Common myeloid progenitor, CD34-positive (primary cell): ENCODE measurements around the gene ZC3H13.

Source experiments
- CTCF ChIA-PET: fragments of 350-600 bp; sonication (Branson Sonifier 250); formaldehyde crosslinking; loops from one replicate; lab custom pipeline; 2021; ENCODE audit warnings: antibody characterized with exemption; lab: Charles Lee
- POLR2A ChIA-PET: fragments of 350-600 bp; sonication (Branson Sonifier 250); formaldehyde crosslinking; loops from one replicate; lab custom pipeline; 2021; ENCODE audit warnings: antibody characterized with exemption; lab: Charles Lee
- DNase-seq, 3 donors: peaks; one replicate each; pipeline versions ENCODE4 v3.0.0 to v3.0.0-alpha.2; 2013
- H3K27ac ChIP-seq, 2 experiments: 1 replicate in 1 of 2; 2 replicates in 1 of 2; pipeline ENCODE4 v1.7.0; 2013; ENCODE audit warnings: inconsistent platforms in 2 of 2, low read length in 2 of 2, mild to moderate bottlenecking in 2 of 2, low read depth in 1 of 2, moderate library complexity in 1 of 2; ENCODE audit not compliant: severe bottlenecking in 2 of 2, insufficient read depth in 1 of 2, poor library complexity in 1 of 2
- H3K27me3 ChIP-seq, 5 experiments: replicated peaks in 2 of 5; 1 replicate in 3 of 5; 2 replicates in 2 of 5; pipeline versions ENCODE4 v1.6.1 to v1.7.0; 2013; ENCODE audit warnings: low read length in 4 of 5, mild to moderate bottlenecking in 2 of 5, moderate library complexity in 2 of 5, inconsistent platforms in 1 of 5; ENCODE audit not compliant: insufficient read depth in 5 of 5, control insufficient read depth in 4 of 5
- H3K36me3 ChIP-seq, 4 experiments: 1 replicate in 2 of 4; 2 replicates in 2 of 4; pipeline versions ENCODE4 v1.6.1 to v1.7.0; 2013; ENCODE audit warnings: low read length in 3 of 4, control low read depth in 1 of 4, mild to moderate bottlenecking in 1 of 4; ENCODE audit not compliant: control insufficient read depth in 4 of 4, insufficient read depth in 4 of 4
- H3K4me1 ChIP-seq, 4 experiments: 1 replicate in 3 of 4; 2 replicates in 1 of 4; pipeline versions ENCODE4 v1.6.1 to v1.7.1; 2013; ENCODE audit warnings: low read length in 3 of 4, mild to moderate bottlenecking in 3 of 4, control low read depth in 1 of 4, inconsistent platforms in 1 of 4, moderate library complexity in 1 of 4; ENCODE audit not compliant: control insufficient read depth in 4 of 4, insufficient read depth in 4 of 4; ENCODE audit errors: control extremely low read depth in 1 of 4
- H3K4me3 ChIP-seq, 7 experiments: 1 replicate in 4 of 7; 2 replicates in 3 of 7; pipeline versions ENCODE4 v1.5.1 to v1.7.0; 2013; ENCODE audit warnings: mild to moderate bottlenecking in 7 of 7, low read length in 6 of 7, moderate library complexity in 6 of 7, inconsistent platforms in 2 of 7, low read depth in 2 of 7, control low read depth in 1 of 7; ENCODE audit not compliant: insufficient read depth in 4 of 7, control insufficient read depth in 1 of 7; ENCODE audit errors: extremely low read depth in 1 of 7
- H3K9me3 ChIP-seq, 5 experiments: 1 replicate in 4 of 5; 2 replicates in 1 of 5; pipeline versions ENCODE4 v1.6.1 to v1.7.1; 2013; ENCODE audit warnings: low read length in 4 of 5, mild to moderate bottlenecking in 2 of 5, inconsistent platforms in 1 of 5, low read depth in 1 of 5, moderate library complexity in 1 of 5; ENCODE audit not compliant: control insufficient read depth in 4 of 5, insufficient read depth in 2 of 5; ENCODE audit errors: control extremely low read depth in 1 of 5
- WGBS: methylation state at CpG from one replicate; pipeline ENCODE4 v1.1.5; 2013; ENCODE audit not compliant: insufficient coverage; 5-methylcytosine and 5-hydroxymethylcytosine counted together

Gene ZC3H13

DNA sequence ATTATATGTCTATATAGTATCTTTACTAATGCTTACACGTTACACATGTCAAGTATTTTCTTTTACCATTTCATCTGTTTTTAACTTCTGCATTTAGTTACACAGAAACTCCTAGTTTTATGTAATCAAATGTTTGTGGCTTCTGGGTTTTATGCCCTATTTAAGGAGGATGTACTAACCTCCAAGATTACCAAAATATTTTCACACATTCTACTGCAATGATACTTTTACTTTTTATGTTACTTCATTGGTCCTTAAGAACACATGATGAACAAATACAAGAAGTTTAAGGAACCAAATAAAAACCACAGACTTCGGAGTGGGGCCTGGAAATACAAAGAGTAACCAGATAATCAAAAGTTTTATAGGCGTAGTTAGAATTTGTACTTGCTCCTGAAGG is 37.2 kb downstream of the ZC3H13 start:
- Histone ChIP-seq H3K4me3 (no peak overlapping the region), H3K27me3 (no peaks in the 10 kb centered on the region), H3K27ac (no peak overlapping the region), H3K36me3 (peaks cover 5 to 50% (median 19%) of the 10 kb centered on the region in 4 experiments), H3K4me1 (peaks cover 0 to 4% (median 0%) of the 10 kb centered on the region in 4 experiments), H3K9me3 (no peaks in the 10 kb centered on the region)
- ChIA-PET POLR2A (no interaction called here), CTCF (no interaction called here)
- WGBS, result 80% methylated on average over 1 of the region's 3 CpGs
- peak in 2 of 3 donors; percentile 28 to 38 for DNase-seq

GRCh38 chr13:46012404-46012803 is 40.1 kb downstream of the ZC3H13 start:
- H3K4me3 ChIP-seq, result no peak overlapping the region
- POLR2A ChIA-PET, result no interaction called here
- H3K9me3 ChIP-seq, result no peaks in the 10 kb centered on the region
- DNase-seq, result no peak
- no peaks in the 10 kb centered on the region for H3K4me1 ChIP-seq
- H3K36me3 ChIP-seq, result peaks cover 10 to 54% (median 20%) of the 10 kb centered on the region in 4 experiments
- CTCF ChIA-PET, result interaction anchor here (1.6 kb wide), 1 partner anchor 205 kb away, joined by 5 read pairs; no protein-coding TSS in a partner anchor
- no peaks in the 10 kb centered on the region for H3K27me3 ChIP-seq
- no peak overlapping the region for H3K27ac ChIP-seq

DNA sequence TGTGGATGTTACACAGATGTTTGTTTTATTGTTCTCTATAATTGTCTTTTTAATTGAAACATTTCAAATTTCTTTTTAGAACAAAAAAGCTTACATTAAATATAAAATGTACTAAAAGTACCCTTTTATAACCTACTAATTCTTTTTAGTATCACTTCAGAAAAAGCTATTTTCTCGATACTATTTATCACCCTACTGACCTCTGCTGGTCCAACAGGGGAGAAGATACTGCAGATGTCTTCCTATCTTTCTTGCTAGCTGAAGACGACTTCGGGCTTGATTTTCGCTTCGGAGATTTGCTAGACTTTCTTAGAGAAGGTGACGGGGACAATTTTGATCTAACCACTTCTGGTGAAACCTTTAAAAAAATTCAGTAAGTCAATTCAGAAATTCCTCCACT is 42.4 kb downstream of the ZC3H13 start:
- Histone ChIP-seq H3K4me3 (no peak overlapping the region), H3K36me3 (peaks cover 15 to 52% (median 22%) of the 10 kb centered on the region in 4 experiments), H3K27ac (no peak overlapping the region), H3K9me3 (no peaks in the 10 kb centered on the region), H3K27me3 (no peaks in the 10 kb centered on the region), H3K4me1 (no peaks in the 10 kb centered on the region)
- CTCF ChIA-PET, result interaction anchor here (0.7 to 1.5 kb wide), 7 partner anchors 9 to 202 kb away, joined by 3 to 6 read pairs (median 4); no protein-coding TSS in a partner anchor
- WGBS, result 97% methylated on average over 6 of the region's 6 CpGs
- POLR2A ChIA-PET, result no interaction called here
- DNase-seq, result peak; percentile 31 to 49 (median 44)

DNA sequence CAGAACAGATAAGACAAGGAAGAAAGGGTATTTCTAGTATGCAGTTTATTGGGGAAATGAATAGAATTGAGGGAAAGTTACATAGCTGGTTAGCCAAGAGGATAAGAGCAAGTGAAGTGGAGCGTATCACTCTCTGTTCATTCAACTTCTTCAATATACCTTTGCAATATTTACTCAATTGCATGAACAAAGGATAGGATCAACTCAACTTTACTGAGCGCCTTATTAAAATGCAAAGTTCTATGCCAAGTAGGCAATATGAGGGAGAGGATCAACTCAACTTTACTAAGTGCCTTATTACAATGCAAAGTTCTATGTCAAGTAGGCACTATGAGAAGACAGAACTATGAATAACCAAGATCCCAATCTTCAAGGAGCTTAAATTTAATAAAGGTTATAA is 43.9 kb downstream of the ZC3H13 start:
- Histone ChIP-seq H3K4me3 (no peak overlapping the region), H3K27me3 (no peaks in the 10 kb centered on the region), H3K9me3 (no peaks in the 10 kb centered on the region), H3K36me3 (peaks cover 14 to 48% (median 21%) of the 10 kb centered on the region in 4 experiments), H3K27ac (no peak overlapping the region), H3K4me1 (no peaks in the 10 kb centered on the region)
- WGBS, result 100% methylated on average over 1 of the region's 2 CpGs
- ChIA-PET CTCF (interaction anchor here (0.6 to 1.4 kb wide), 5 partner anchors 9 to 116 kb away, joined by 3 to 4 read pairs (median 3); partner anchors contain the start of gene ZC3H13), POLR2A (interaction anchor here (0.6 kb wide), 1 partner anchor 684 kb away, joined by 4 read pairs; no protein-coding TSS in a partner anchor)
- no peak for DNase-seq

DNA sequence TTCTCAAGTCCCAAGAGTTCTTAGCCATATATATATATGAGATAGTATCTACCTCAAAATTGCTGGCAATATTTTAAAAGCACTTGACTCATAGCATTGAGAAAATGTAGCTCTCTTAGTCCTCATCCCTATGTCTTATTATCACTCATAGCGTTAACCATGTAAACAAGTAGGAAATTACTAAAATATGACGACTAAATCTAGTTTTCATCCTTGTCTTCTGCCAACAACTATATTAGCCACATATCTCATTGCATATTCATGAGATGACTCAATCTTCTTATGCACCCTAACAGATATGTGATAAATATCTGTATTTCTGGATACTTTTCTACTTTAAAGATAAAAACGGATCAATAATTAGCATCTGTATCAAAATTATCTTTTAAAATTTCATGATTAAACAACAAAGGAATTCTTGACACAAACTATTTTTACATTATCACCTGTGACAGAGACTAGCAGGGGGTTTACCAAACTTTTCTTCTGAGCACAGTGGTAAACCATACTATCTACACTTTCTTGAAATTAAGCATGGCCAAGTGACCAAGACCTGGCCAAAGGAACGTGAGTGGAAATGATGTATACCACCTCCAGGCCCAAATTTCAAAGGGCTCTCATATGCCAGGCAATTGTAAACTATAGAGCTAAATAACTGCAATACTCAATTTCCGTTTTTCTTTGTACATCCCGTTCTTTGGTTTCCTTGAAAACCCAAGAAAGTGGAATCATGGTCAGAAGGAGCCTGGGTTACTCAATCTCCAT is 45.7 kb downstream of the ZC3H13 start:
- H3K4me3 ChIP-seq, result no peak overlapping the region
- no peak for DNase-seq
- H3K36me3 ChIP-seq, result peaks cover 17 to 65% (median 26%) of the 10 kb centered on the region in 4 experiments
- no peak overlapping the region for H3K27ac ChIP-seq
- H3K4me1 ChIP-seq, result no peaks in the 10 kb centered on the region
- ChIA-PET CTCF (interaction anchor here (1.0 kb wide), 1 partner anchor 34 kb away, joined by 3 read pairs; no protein-coding TSS in a partner anchor), POLR2A (no interaction called here)
- no peaks in the 10 kb centered on the region for H3K9me3 ChIP-seq
- 100% methylated on average over 2 of the region's 6 CpGs for WGBS
- no peaks in the 10 kb centered on the region for H3K27me3 ChIP-seq

GRCh38 chr13:46004491-46004890 is 48.1 kb downstream of the ZC3H13 start:
- no peak overlapping the region for H3K27ac ChIP-seq
- no peaks in the 10 kb centered on the region for H3K9me3 ChIP-seq
- H3K4me3 ChIP-seq, result no peak overlapping the region
- H3K4me1 ChIP-seq, result no peaks in the 10 kb centered on the region
- H3K36me3 ChIP-seq, result peaks cover 24 to 72% (median 37%) of the 10 kb centered on the region in 4 experiments
- ChIA-PET CTCF (interaction anchor here (1.4 kb wide), 1 partner anchor 122 kb away, joined by 3 read pairs; no protein-coding TSS in a partner anchor), POLR2A (no interaction called here)
- WGBS, result no CpG with 5 or more reads among the region's 1 CpG
- H3K27me3 ChIP-seq, result no peaks in the 10 kb centered on the region
- no peak for DNase-seq

- Histone ChIP-seq H3K36me3 (peaks cover 9 to 43% (median 30%) of the 10 kb centered on the region in 4 experiments), H3K4me1 (no peaks in the 10 kb centered on the region), H3K9me3 (no peaks in the 10 kb centered on the region), H3K27me3 (no peaks in the 10 kb centered on the region), H3K4me3 (no peak overlapping the region), H3K27ac (no peak overlapping the region)
- CTCF ChIA-PET, result no interaction called here
- no peak for DNase-seq
- POLR2A ChIA-PET, result interaction anchor here (0.5 kb wide), 1 partner anchor 110 kb away, joined by 8 read pairs; no protein-coding TSS in a partner anchor
- no CpG with 5 or more reads among the region's 2 CpGs for WGBS
These were observed 55.9 kb downstream of the ZC3H13 start for GRCh38 chr13:45996631-45997030.
